K562 (cell line): ENCODE results near the gene GIPR. TPM values are rescaled to one million over a fixed set of nuclear protein-coding genes. Genes with fewer than 3 reads are reported as not detected.

ENCODE experiments used
- C11orf30 ChIP-seq: fragments of 450-650 bp; IDR thresholded peaks from 2 replicates; pipeline ENCODE4 v1.6.1; 2016; ENCODE audit warnings: low read depth, mild to moderate bottlenecking
- CREB1 ChIP-seq, 2 experiments: sonication (generic) in 1 of 2; formaldehyde crosslinking in 1 of 2; IDR thresholded peaks; 2 replicates each; pipeline versions ENCODE4 v1.6.1 to v1.8.0; 2012 to 2022; ENCODE audit warnings: inconsistent platforms in 1 of 2, mild to moderate bottlenecking in 1 of 2, missing genetic modification reagents in 1 of 2, moderate library complexity in 1 of 2
- CXXC5 ChIP-seq: fragments of 250-450 bp; sonication (Bioruptor Pico); IDR thresholded peaks from 2 replicates; pipeline ENCODE4 v1.8.0; 2022; ENCODE audit warnings: inconsistent platforms, mild to moderate bottlenecking, moderate library complexity
- ETV5 ChIP-seq: sonication (generic); formaldehyde crosslinking; IDR thresholded peaks from 2 replicates; pipeline ENCODE4 v1.4.0; 2020; ENCODE audit warnings: low read depth, mild to moderate bottlenecking, missing genetic modification reagents
- FOSL1 ChIP-seq: fragments of 200-800 bp; sonication (Bioruptor generic); conservative IDR thresholded peaks from 2 replicates; pipeline ENCODE4 v1.6.1; 2016; ENCODE audit warnings: missing genetic modification characterization, missing compliant biosample characterization
- GTF3C2 ChIP-seq: IDR thresholded peaks from 3 replicates; pipeline ENCODE4 v1.6.1; 2011; ENCODE audit warnings: borderline replicate concordance, mild to moderate bottlenecking, moderate library complexity; ENCODE audit not compliant: insufficient read length; ENCODE audit errors: extremely low read depth
- ID3 ChIP-seq, 2 experiments: fragments of 250-450 bp in 1 of 2; fragments of 450-650 bp in 1 of 2; sonication (Bioruptor Pico) in 1 of 2; IDR thresholded peaks; 2 replicates each; pipeline versions ENCODE4 v1.6.1 to v1.8.0; 2016 to 2021; ENCODE audit warnings: mild to moderate bottlenecking in 2 of 2, moderate library complexity in 2 of 2, missing compliant biosample characterization in 1 of 2, missing genetic modification characterization in 1 of 2
- ILK ChIP-seq: fragments of 450-650 bp; IDR thresholded peaks from 2 replicates; pipeline ENCODE4 v1.6.1; 2016; ENCODE audit warnings: missing genetic modification characterization, low read depth, mild to moderate bottlenecking, missing compliant biosample characterization, moderate library complexity, borderline replicate concordance
- MLLT1 ChIP-seq, 2 experiments: fragments of 450-650 bp; IDR thresholded peaks; 2 replicates each; pipeline ENCODE4 v1.6.1; 2016
- NFXL1 ChIP-seq: fragments of 450-650 bp; formaldehyde crosslinking; IDR thresholded peaks from 2 replicates; pipeline ENCODE4 v1.4.0; 2021; ENCODE audit warnings: mild to moderate bottlenecking
- PHB2 ChIP-seq: fragments of 450-650 bp; IDR thresholded peaks from 2 replicates; pipeline ENCODE4 v1.6.1; 2017; ENCODE audit warnings: low read depth
- POLR2A ChIP-seq: fragments of 450-650 bp; conservative IDR thresholded peaks from 2 replicates; pipeline ENCODE4 v1.6.1; 2016
- RBM25 ChIP-seq: fragments of 200-400 bp; formaldehyde crosslinking; IDR thresholded peaks from 2 replicates; pipeline ENCODE4 v1.6.1; 2018; ENCODE audit warnings: low read length, low read depth, moderate library complexity; ENCODE audit not compliant: severe bottlenecking
- RNF2 ChIP-seq: sonication (generic); IDR thresholded peaks from 2 replicates; pipeline ENCODE4 v1.6.1; 2016
- SMARCB1 ChIP-seq: IDR thresholded peaks from 2 replicates; pipeline ENCODE4 v1.6.1; 2011; ENCODE audit warnings: improper control_type of control experiment, low read depth; ENCODE audit not compliant: insufficient read length
- SMARCE1 ChIP-seq: fragments of 450-650 bp; IDR thresholded peaks from 2 replicates; pipeline ENCODE4 v1.7.1; 2016; ENCODE audit warnings: mild to moderate bottlenecking
- THAP12 ChIP-seq: fragments of 250-450 bp; sonication (Bioruptor Pico); IDR thresholded peaks from 2 replicates; pipeline ENCODE4 v1.9.0; 2021; ENCODE audit warnings: mild to moderate bottlenecking, inconsistent platforms
- ZNF197 ChIP-seq: fragments of 200-800 bp; sonication (Bioruptor generic); IDR thresholded peaks from 2 replicates; pipeline ENCODE4 v1.6.1; 2016; ENCODE audit warnings: low read depth, missing genetic modification characterization, missing compliant biosample characterization
- ZNF224 ChIP-seq: sonication (generic); formaldehyde crosslinking; IDR thresholded peaks from 2 replicates; pipeline ENCODE4 v1.8.0; 2022; ENCODE audit warnings: mild to moderate bottlenecking, missing genetic modification reagents
- ZNF253 ChIP-seq: fragments of 250-450 bp; sonication (Bioruptor Pico); conservative IDR thresholded peaks from 2 replicates; pipeline ENCODE4 v1.6.1; 2021; ENCODE audit warnings: mild to moderate bottlenecking
- ZNF589 ChIP-seq: fragments of 200-800 bp; sonication (Bioruptor generic); IDR thresholded peaks from 2 replicates; pipeline ENCODE4 v1.6.1; 2016; ENCODE audit warnings: low read depth, missing genetic modification characterization, missing compliant biosample characterization
- polyA plus RNA-seq, 8 experiments: library from polyadenylated mRNA; depleted of rRNA in 4 of 8; stranded (reverse) in 5 of 8; unstranded in 3 of 8; fragments of >200 nt; fragmentation: Nextera tagmentation in 2 of 8; fragmentation: Illumina TruSeq in 1 of 8; extraction: Ambion mirVana in 2 of 8; extraction: Trizol in 1 of 8; gene quantifications; 2 replicates each; pipeline versions ENCODE4 v1.2.1 to v1.2.3, GENCODE V29; 2011 to 2014; ENCODE audit warnings: inconsistent platforms in 1 of 8, missing spikeins in 1 of 8
- total RNA-seq, 7 experiments: library from RNA; depleted of rRNA in 6 of 7; stranded (reverse); fragments of >200 nt in 6 of 7; fragmentation: Illumina TruSeq in 2 of 7; extraction: Trizol in 2 of 7; gene quantifications; 2 replicates each; pipeline versions ENCODE4 v1.2.1 to v1.2.3, GENCODE V29; 2011 to 2021; ENCODE audit warnings: low replicate concordance in 1 of 7

The GIPR gene
- total and polyA plus RNA-seq, 9 of the 15 experiments (the other 6 are each of a cell fraction or from before 2014, with no cell fraction given): 2.2 to 26.8 (median 12.7) TPM

- TF ChIP-seq MLLT1 (IDR thresholded peaks at IDR 0.05): no peak
- TF ChIP-seq ZNF224 (CRISPR knock-in tag): no peak
- no peak for TF ChIP-seq NFXL1 (CRISPR knock-in tag)
- peak; percentile 77 for TF ChIP-seq ETV5
- no peak for TF ChIP-seq ILK (tag)
- TF ChIP-seq GTF3C2: no peak
- TF ChIP-seq SMARCB1: no peak
- no peak for TF ChIP-seq ZNF253 (CRISPR knock-in tag)
- TF ChIP-seq C11orf30: no peak
- TF ChIP-seq ZNF197 (CRISPR knock-in tag): peak; percentile 76; the same call in 1 of the 2 replicates
- TF ChIP-seq SMARCE1: no peak
- peak; percentile 91; the same call in 1 of the 2 replicates for TF ChIP-seq ZNF589 (CRISPR knock-in tag)
- peak; percentile 85 for TF ChIP-seq RBM25
- TF ChIP-seq ID3 (CRISPR knock-in tag; IDR thresholded peaks at IDR 0.05): no peak
- TF ChIP-seq ID3 (tag; IDR thresholded peaks at IDR 0.05): no peak
- peak; percentile 75 for TF ChIP-seq CREB1 (IDR thresholded peaks at IDR 0.05)
- TF ChIP-seq CREB1 (CRISPR knock-in tag; IDR thresholded peaks at IDR 0.05): peak; percentile 88
- peak; percentile 94 for TF ChIP-seq RNF2
- peak; percentile 77 for TF ChIP-seq CXXC5 (CRISPR knock-in tag)
- peak; percentile 70 for TF ChIP-seq POLR2A
- no peak for TF ChIP-seq THAP12
- TF ChIP-seq PHB2: no peak
- 0 out of 2 replicates have a peak, but pooled peaks have one; percentile 48 for TF ChIP-seq FOSL1
Measured at GRCh38 chr19:45717131-45717982, 49.3 kb downstream of the GIPR start (continued).
